Liver (tissue), 9 donors: ENCODE measurements around the gene INTS12. TPM values are rescaled to one million over a fixed set of nuclear protein-coding genes. Genes with fewer than 3 reads are reported as not detected.
A peak's percentile ranks its signal among the peaks of the same experiment; 100 is the strongest.

Experiments used
- DNase-seq: peaks from one replicate; pipeline ENCODE4 v3.0.0-alpha.2; 2017; ENCODE audit warnings: low spot score
- H3K27ac ChIP-seq, 2 donors: one replicate each; pipeline ENCODE4 v1.7.0; 2013; ENCODE audit warnings: inconsistent platforms in 2 of 2, low read length in 2 of 2, control low read depth in 1 of 2, low read depth in 1 of 2, mild to moderate bottlenecking in 1 of 2
- H3K27me3 ChIP-seq, 4 donors: one replicate each; pipeline versions ENCODE4 v1.6.1 to v1.7.0; 2013; ENCODE audit warnings: low read length in 3 of 4, inconsistent platforms in 1 of 4, mild to moderate bottlenecking in 1 of 4, moderate library complexity in 1 of 4; ENCODE audit not compliant: control insufficient read depth in 4 of 4, insufficient read depth in 4 of 4
- H3K36me3 ChIP-seq, 4 donors: one replicate each; pipeline versions ENCODE4 v1.6.1 to v1.7.0; 2013; ENCODE audit warnings: low read length in 3 of 4, mild to moderate bottlenecking in 3 of 4, low read depth in 1 of 4, moderate library complexity in 1 of 4; ENCODE audit not compliant: control insufficient read depth in 4 of 4, insufficient read depth in 3 of 4
- H3K4me1 ChIP-seq, 4 donors: one replicate each; pipeline versions ENCODE4 v1.6.1 to v1.7.0; 2013; ENCODE audit warnings: low read length in 3 of 4, mild to moderate bottlenecking in 3 of 4, moderate library complexity in 1 of 4; ENCODE audit not compliant: control insufficient read depth in 4 of 4, insufficient read depth in 4 of 4
- H3K4me3 ChIP-seq, 3 donors: one replicate each; pipeline versions ENCODE4 v1.6.1 to v1.7.0; 2013; ENCODE audit warnings: low read length in 3 of 3, control low read depth in 1 of 3, low read depth in 1 of 3, mild to moderate bottlenecking in 1 of 3
- H3K9ac ChIP-seq, 2 donors: one replicate each; pipeline ENCODE4 v1.7.0; 2013; ENCODE audit warnings: low read length in 2 of 2, mild to moderate bottlenecking in 2 of 2, moderate library complexity in 2 of 2, control low read depth in 1 of 2, low read depth in 1 of 2
- H3K9me3 ChIP-seq, 4 donors: one replicate each; pipeline versions ENCODE4 v1.6.1 to v1.7.0; 2013; ENCODE audit warnings: low read length in 3 of 4; ENCODE audit not compliant: control insufficient read depth in 4 of 4
- EGR1 ChIP-seq, 2 donors: IDR thresholded peaks; 2 replicates each; pipeline ENCODE4 v1.6.1; 2016 to 2018; ENCODE audit warnings: antibody characterized with exemption in 2 of 2, low read depth in 2 of 2
- FOXA1 ChIP-seq: IDR thresholded peaks from 2 replicates; pipeline ENCODE4 v1.6.1; 2016; ENCODE audit warnings: antibody characterized with exemption
- FOXA2 ChIP-seq: IDR thresholded peaks from 2 replicates; pipeline ENCODE4 v1.6.1; 2016; ENCODE audit warnings: antibody characterized with exemption
- GABPA ChIP-seq, 2 donors: IDR thresholded peaks in 1 of 2; conservative IDR thresholded peaks in 1 of 2; 2 replicates each; pipeline ENCODE4 v1.6.1; 2016; ENCODE audit warnings: antibody characterized with exemption in 2 of 2, mild to moderate bottlenecking in 1 of 2, moderate library complexity in 1 of 2
- HNF4A ChIP-seq, 2 donors: conservative IDR thresholded peaks; 2 replicates each; pipeline ENCODE4 v1.6.1; 2016; ENCODE audit warnings: antibody characterized with exemption in 2 of 2, mild to moderate bottlenecking in 2 of 2
- HNF4G ChIP-seq: IDR thresholded peaks from 2 replicates; pipeline ENCODE4 v1.6.1; 2016; ENCODE audit warnings: antibody characterized with exemption
- JUND ChIP-seq, 2 donors: IDR thresholded peaks; 2 replicates each; pipeline ENCODE4 v1.6.1; 2016; ENCODE audit warnings: antibody characterized with exemption in 2 of 2
- NR2F2 ChIP-seq: IDR thresholded peaks from 2 replicates; pipeline ENCODE4 v1.6.1; 2016; ENCODE audit warnings: antibody characterized with exemption
- RAD21 ChIP-seq, 2 donors: IDR thresholded peaks; 2 replicates each; pipeline ENCODE4 v1.6.1; 2016; ENCODE audit warnings: antibody characterized with exemption in 2 of 2, mild to moderate bottlenecking in 2 of 2
- RXRA ChIP-seq, 2 donors: IDR thresholded peaks; 2 replicates each; pipeline ENCODE4 v1.6.1; 2017 to 2018; ENCODE audit warnings: antibody characterized with exemption in 2 of 2, mild to moderate bottlenecking in 1 of 2
- SP1 ChIP-seq: IDR thresholded peaks from 2 replicates; pipeline ENCODE4 v1.6.1; 2018; ENCODE audit warnings: antibody characterized with exemption, mild to moderate bottlenecking
- TAF1 ChIP-seq: conservative IDR thresholded peaks from 2 replicates; pipeline ENCODE4 v1.6.1; 2016; ENCODE audit warnings: antibody characterized with exemption, mild to moderate bottlenecking
- YY1 ChIP-seq: IDR thresholded peaks from 2 replicates; pipeline ENCODE4 v1.6.1; 2016; ENCODE audit warnings: antibody characterized with exemption, mild to moderate bottlenecking
- WGBS: extraction: QIAGEN DNeasy Blood & Tissue Kit; methylation state at CpG from one replicate; pipeline ENCODE4 v1.1.7; 2013; 5-methylcytosine and 5-hydroxymethylcytosine counted together
- polyA plus RNA-seq, 2 donors: library from polyadenylated mRNA; stranded (reverse) in 1 of 2; unstranded in 1 of 2; fragments of 200-250 nt in 1 of 2; fragments of >200 nt in 1 of 2; fragmentation: Nextera tagmentation in 1 of 2; extraction: Ambion mirVana in 1 of 2; gene quantifications; one replicate each; pipeline versions ENCODE4 v1.2.1 to v1.2.3, GENCODE V29; 2013 to 2015
- total RNA-seq, 2 donors: library from RNA; depleted of rRNA; stranded (reverse); fragments of >200 nt; gene quantifications; one replicate each; pipeline ENCODE4 v1.2.3, GENCODE V29; 2014
- TF ChIP-seq, protein P1 (sequence below): fragments of 150-350 bp; IDR thresholded peaks from 2 replicates; pipeline ENCODE4 v1.5.1; 2017; ENCODE audit warnings: improper control_type of control experiment, low read depth, low read length; ENCODE audit not compliant: missing input control
- TF ChIP-seq, protein P2 (sequence below): IDR thresholded peaks from 2 replicates; pipeline ENCODE4 v1.6.1; 2016; ENCODE audit warnings: antibody characterized with exemption
- TF ChIP-seq, protein P3 (sequence below): IDR thresholded peaks from 2 replicates; pipeline ENCODE4 v1.6.1; 2016; ENCODE audit warnings: antibody characterized with exemption
- TF ChIP-seq, protein P4 (sequence below): IDR thresholded peaks from 2 replicates; pipeline ENCODE4 v1.6.1; 2016; ENCODE audit warnings: antibody characterized with exemption, mild to moderate bottlenecking
- donor health status: healthy.
- donor health status: healthy.
- donor health status: healthy.
- donor health status: healthy.
- donor health status: healthy.

INTS12 gene
- total and polyA plus RNA-seq, 4 donors: 9.4 to 16.4 (median 13.5) TPM

DNA sequence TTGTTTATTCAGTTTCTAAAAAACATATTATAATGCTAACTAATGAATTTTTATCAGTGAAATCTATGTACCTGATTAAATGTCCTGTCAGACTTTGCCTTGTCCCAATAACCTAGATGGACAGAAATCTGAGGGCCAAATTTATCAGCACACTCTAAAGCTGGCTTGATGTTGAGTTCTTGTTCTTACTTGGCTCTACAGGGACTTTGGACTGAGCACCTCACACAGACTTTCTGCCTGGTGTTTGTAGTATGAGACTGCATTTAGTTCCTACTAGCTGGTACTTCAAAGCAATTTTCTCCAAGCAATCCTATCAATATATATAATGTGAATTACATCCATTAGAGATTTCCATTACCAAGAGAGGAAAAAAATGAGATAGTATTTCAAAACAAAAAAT, 37.8 kb downstream of the INTS12 start:
- Histone ChIP-seq H3K9ac (no peak overlapping the region), H3K27me3 (no peaks in the 10 kb centered on the region), H3K4me1 (peaks cover 0 to 4% (median under 1%) of the 10 kb centered on the region in 4 donors), H3K9me3 (no peaks in the 10 kb centered on the region), H3K36me3 (no peaks in the 10 kb centered on the region), H3K4me3 (no peak overlapping the region), H3K27ac (no peak overlapping the region)
- no peak for DNase-seq
- peak; percentile 16 for TF ChIP-seq HNF4G
- TF ChIP-seq FOXA1: no peak
- peak; percentile 55 to 76 for TF ChIP-seq HNF4A (conservative IDR thresholded peaks at IDR 0.05)
- TF ChIP-seq JUND (IDR thresholded peaks at IDR 0.05): no peak

DNA sequence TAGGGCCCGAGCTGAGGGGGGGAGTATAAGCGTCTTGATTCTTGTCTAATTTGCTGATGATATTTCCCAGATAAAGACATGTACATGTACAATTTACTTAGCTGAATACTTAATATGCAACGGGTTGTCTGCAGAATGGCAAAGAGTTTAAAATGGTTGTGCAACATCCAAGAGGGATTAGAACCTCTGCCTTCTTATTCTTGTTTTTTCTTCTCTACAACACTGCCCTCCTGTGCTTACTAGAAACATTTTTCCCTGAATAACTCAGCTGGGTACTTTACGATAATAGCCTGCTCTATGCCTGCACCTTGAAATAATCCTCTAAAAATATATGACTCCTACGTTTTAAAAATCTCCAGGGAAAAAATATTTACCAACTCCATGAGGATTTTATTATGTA, 41.8 kb downstream of the INTS12 start:
- DNase-seq: no peak
- H3K4me1 ChIP-seq: peaks cover 0 to 4% (median under 1%) of the 10 kb centered on the region in 4 donors
- no peaks in the 10 kb centered on the region for H3K9me3 ChIP-seq
- TF ChIP-seq FOXA1 (no peak), SP1 (no peak), HNF4A (conservative IDR thresholded peaks at IDR 0.05) (no peak), EGR1 (IDR thresholded peaks at IDR 0.05; ENCODE audit: low read depth in 2 of 2) (no peak), RAD21 (IDR thresholded peaks at IDR 0.05) (peak; percentile 77 to 93), RXRA (IDR thresholded peaks at IDR 0.05) (no peak), TAF1 (no peak), YY1 (peak; percentile 13), GABPA (IDR thresholded peaks at IDR 0.05 in 1 of 2, conservative IDR thresholded peaks at IDR 0.05 in 1 of 2) (no peak), FOXA2 (no peak), NR2F2 (no peak)
- TF ChIP-seq, protein P1, sequence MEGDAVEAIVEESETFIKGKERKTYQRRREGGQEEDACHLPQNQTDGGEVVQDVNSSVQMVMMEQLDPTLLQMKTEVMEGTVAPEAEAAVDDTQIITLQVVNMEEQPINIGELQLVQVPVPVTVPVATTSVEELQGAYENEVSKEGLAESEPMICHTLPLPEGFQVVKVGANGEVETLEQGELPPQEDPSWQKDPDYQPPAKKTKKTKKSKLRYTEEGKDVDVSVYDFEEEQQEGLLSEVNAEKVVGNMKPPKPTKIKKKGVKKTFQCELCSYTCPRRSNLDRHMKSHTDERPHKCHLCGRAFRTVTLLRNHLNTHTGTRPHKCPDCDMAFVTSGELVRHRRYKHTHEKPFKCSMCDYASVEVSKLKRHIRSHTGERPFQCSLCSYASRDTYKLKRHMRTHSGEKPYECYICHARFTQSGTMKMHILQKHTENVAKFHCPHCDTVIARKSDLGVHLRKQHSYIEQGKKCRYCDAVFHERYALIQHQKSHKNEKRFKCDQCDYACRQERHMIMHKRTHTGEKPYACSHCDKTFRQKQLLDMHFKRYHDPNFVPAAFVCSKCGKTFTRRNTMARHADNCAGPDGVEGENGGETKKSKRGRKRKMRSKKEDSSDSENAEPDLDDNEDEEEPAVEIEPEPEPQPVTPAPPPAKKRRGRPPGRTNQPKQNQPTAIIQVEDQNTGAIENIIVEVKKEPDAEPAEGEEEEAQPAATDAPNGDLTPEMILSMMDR: peak; percentile 51
- TF ChIP-seq, protein P2, sequence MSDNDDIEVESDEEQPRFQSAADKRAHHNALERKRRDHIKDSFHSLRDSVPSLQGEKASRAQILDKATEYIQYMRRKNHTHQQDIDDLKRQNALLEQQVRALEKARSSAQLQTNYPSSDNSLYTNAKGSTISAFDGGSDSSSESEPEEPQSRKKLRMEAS: no peak
- TF ChIP-seq, protein P3, sequence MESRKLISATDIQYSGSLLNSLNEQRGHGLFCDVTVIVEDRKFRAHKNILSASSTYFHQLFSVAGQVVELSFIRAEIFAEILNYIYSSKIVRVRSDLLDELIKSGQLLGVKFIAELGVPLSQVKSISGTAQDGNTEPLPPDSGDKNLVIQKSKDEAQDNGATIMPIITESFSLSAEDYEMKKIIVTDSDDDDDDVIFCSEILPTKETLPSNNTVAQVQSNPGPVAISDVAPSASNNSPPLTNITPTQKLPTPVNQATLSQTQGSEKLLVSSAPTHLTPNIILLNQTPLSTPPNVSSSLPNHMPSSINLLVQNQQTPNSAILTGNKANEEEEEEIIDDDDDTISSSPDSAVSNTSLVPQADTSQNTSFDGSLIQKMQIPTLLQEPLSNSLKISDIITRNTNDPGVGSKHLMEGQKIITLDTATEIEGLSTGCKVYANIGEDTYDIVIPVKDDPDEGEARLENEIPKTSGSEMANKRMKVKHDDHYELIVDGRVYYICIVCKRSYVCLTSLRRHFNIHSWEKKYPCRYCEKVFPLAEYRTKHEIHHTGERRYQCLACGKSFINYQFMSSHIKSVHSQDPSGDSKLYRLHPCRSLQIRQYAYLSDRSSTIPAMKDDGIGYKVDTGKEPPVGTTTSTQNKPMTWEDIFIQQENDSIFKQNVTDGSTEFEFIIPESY: no peak
- TF ChIP-seq, protein P4, sequence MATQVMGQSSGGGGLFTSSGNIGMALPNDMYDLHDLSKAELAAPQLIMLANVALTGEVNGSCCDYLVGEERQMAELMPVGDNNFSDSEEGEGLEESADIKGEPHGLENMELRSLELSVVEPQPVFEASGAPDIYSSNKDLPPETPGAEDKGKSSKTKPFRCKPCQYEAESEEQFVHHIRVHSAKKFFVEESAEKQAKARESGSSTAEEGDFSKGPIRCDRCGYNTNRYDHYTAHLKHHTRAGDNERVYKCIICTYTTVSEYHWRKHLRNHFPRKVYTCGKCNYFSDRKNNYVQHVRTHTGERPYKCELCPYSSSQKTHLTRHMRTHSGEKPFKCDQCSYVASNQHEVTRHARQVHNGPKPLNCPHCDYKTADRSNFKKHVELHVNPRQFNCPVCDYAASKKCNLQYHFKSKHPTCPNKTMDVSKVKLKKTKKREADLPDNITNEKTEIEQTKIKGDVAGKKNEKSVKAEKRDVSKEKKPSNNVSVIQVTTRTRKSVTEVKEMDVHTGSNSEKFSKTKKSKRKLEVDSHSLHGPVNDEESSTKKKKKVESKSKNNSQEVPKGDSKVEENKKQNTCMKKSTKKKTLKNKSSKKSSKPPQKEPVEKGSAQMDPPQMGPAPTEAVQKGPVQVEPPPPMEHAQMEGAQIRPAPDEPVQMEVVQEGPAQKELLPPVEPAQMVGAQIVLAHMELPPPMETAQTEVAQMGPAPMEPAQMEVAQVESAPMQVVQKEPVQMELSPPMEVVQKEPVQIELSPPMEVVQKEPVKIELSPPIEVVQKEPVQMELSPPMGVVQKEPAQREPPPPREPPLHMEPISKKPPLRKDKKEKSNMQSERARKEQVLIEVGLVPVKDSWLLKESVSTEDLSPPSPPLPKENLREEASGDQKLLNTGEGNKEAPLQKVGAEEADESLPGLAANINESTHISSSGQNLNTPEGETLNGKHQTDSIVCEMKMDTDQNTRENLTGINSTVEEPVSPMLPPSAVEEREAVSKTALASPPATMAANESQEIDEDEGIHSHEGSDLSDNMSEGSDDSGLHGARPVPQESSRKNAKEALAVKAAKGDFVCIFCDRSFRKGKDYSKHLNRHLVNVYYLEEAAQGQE: no peak
- H3K27me3 ChIP-seq: no peaks in the 10 kb centered on the region
- no peak overlapping the region for H3K9ac ChIP-seq
- WGBS: 45% methylated on average over 5 of the region's 5 CpGs
- no peak overlapping the region for H3K27ac ChIP-seq
- H3K36me3 ChIP-seq: no peaks in the 10 kb centered on the region
- H3K4me3 ChIP-seq: no peak overlapping the region
